Mesothelial cell of epicardium (in vitro differentiated cells): Measurements from ENCODE around the gene QARS1. TPM values are rescaled to one million over a fixed set of nuclear protein-coding genes. Genes with fewer than 3 reads are reported as not detected.

Experiments
- DNase-seq, 2 experiments: peaks; one replicate each; pipeline ENCODE4 v3.0.0; 2021; ENCODE audit warnings: low spot score in 2 of 2; ENCODE audit not compliant: unreplicated experiment in 2 of 2
- H3K27ac Mint-ChIP-seq: 2 replicates; pipeline ENCODE4 v1.8.0; 2021; ENCODE audit warnings: mixed read lengths
- H3K27me3 Mint-ChIP-seq: 2 replicates; pipeline ENCODE4 v1.8.0; 2021; ENCODE audit warnings: low read depth, mixed read lengths
- H3K36me3 Mint-ChIP-seq: 2 replicates; pipeline ENCODE4 v1.8.0; 2021; ENCODE audit warnings: mixed read lengths
- H3K4me1 Mint-ChIP-seq: 2 replicates; pipeline ENCODE4 v1.8.0; 2021; ENCODE audit warnings: mixed read lengths
- H3K4me3 Mint-ChIP-seq: 2 replicates; pipeline ENCODE4 v1.8.0; 2021; ENCODE audit warnings: mild to moderate bottlenecking, moderate library complexity, mixed read lengths
- H3K9me3 Mint-ChIP-seq: 2 replicates; pipeline ENCODE4 v1.8.0; 2021; ENCODE audit warnings: mixed read lengths
- CTCF ChIP-seq: fragments of 200-600 bp; sonication (generic); IDR thresholded peaks from one replicate; pipeline ENCODE4 v1.5.0; 2021; ENCODE audit warnings: antibody characterized with exemption; ENCODE audit not compliant: unreplicated experiment
- microRNA-seq: library from miRNA; unstranded; fragments of <30 nt; microRNA quantifications from one replicate; pipeline ENCODE4 v1.2.0, GENCODE V29; 2021; ENCODE audit warnings: inconsistent platforms, mixed read lengths
- total RNA-seq: library from RNA; stranded (reverse); gene quantifications from 3 replicates; pipeline ENCODE4 v1.2.1, GENCODE V29; 2021

QARS1 gene
- total RNA-seq, 1 donor from 2014 or later: 364 TPM

- TF ChIP-seq CTCF: no peak
- Mint-ChIP-seq H3K4me3 (no peak overlapping the region), H3K27ac (no peak overlapping the region), H3K9me3 (no peaks in the 10 kb centered on the region), H3K4me1 (no peaks in the 10 kb centered on the region), H3K27me3 (no peaks in the 10 kb centered on the region), H3K36me3 (peaks cover 14% of the 10 kb centered on the region)
- DNase-seq: no peak
Measured at GRCh38 chr3:49076116-49076515, 28.4 kb downstream of the QARS1 start.

- Mint-ChIP-seq H3K4me1 (no peaks in the 10 kb centered on the region), H3K27ac (no peak overlapping the region), H3K36me3 (peaks cover 21% of the 10 kb centered on the region), H3K9me3 (no peaks in the 10 kb centered on the region), H3K4me3 (no peak overlapping the region), H3K27me3 (no peaks in the 10 kb centered on the region)
- no peak for DNase-seq
- TF ChIP-seq CTCF: no peak
Measured at GRCh38 chr3:49058011-49058410, 46.5 kb downstream of the QARS1 start.

- no peak for TF ChIP-seq CTCF
- H3K27me3 Mint-ChIP-seq: no peaks in the 10 kb centered on the region
- peaks cover 24% of the 10 kb centered on the region for H3K36me3 Mint-ChIP-seq
- no peaks in the 10 kb centered on the region for H3K4me1 Mint-ChIP-seq
- no peak overlapping the region for H3K4me3 Mint-ChIP-seq
- no peak overlapping the region for H3K27ac Mint-ChIP-seq
- no peak for DNase-seq
- no peaks in the 10 kb centered on the region for H3K9me3 Mint-ChIP-seq
Measured at GRCh38 chr3:49057268-49057667, 47.3 kb downstream of the QARS1 start.

GRCh38 chr3:49054344-49054862, 50.2 kb downstream of the QARS1 start:
- no peak overlapping the region for H3K27ac Mint-ChIP-seq
- no peak overlapping the region for H3K4me3 Mint-ChIP-seq
- DNase-seq: no peak
- TF ChIP-seq CTCF: no peak
- peaks cover 36% of the 10 kb centered on the region for H3K36me3 Mint-ChIP-seq
- no peaks in the 10 kb centered on the region for H3K9me3 Mint-ChIP-seq
- H3K27me3 Mint-ChIP-seq: no peaks in the 10 kb centered on the region
- no peaks in the 10 kb centered on the region for H3K4me1 Mint-ChIP-seq

- Mint-ChIP-seq H3K27me3 (no peaks in the 10 kb centered on the region), H3K27ac (no peak overlapping the region), H3K36me3 (peaks cover 40% of the 10 kb centered on the region), H3K9me3 (no peaks in the 10 kb centered on the region), H3K4me1 (no peaks in the 10 kb centered on the region), H3K4me3 (no peak overlapping the region)
- no peak for DNase-seq
- TF ChIP-seq CTCF: no peak
Measured at GRCh38 chr3:49053543-49053942, 51.0 kb downstream of the QARS1 start.

Small RNA genes lying within 50 kb of the gene (microRNA-seq; reads per million reads assigned to microRNA genes)
- 2.3 reads per million for gene MIR6890

Other genes starting within 250 kb of the QARS1 start
- 9.7 to 10.7 TPM (median 10.5 TPM) in 3 replicates for gene SLC25A20, start 205.9 kb downstream of the QARS1 start, total RNA-seq
- gene ARIH2, start 185.9 kb downstream of the QARS1 start, total RNA-seq: 87.0 to 102 TPM (median 100 TPM) in 3 replicates
- gene P4HTM, start 114.5 kb downstream of the QARS1 start, total RNA-seq: 57.9 to 59.9 TPM (median 58.4 TPM) in 3 replicates
- 384 to 409 TPM (median 396 TPM) in 3 replicates for gene WDR6, start 97.4 kb downstream of the QARS1 start, total RNA-seq
- gene DALRD3, start 86.2 kb downstream of the QARS1 start, total RNA-seq: 22.1 to 24.2 TPM (median 23.4 TPM) in 3 replicates
- 61.4 to 63.4 TPM (median 62.0 TPM) in 3 replicates for gene NDUFAF3, start 82.6 kb downstream of the QARS1 start, total RNA-seq
- gene IMPDH2, start 75.4 kb downstream of the QARS1 start, total RNA-seq: 207 to 217 TPM (median 216 TPM) in 3 replicates
- gene QRICH1, start 10.7 kb downstream of the QARS1 start, total RNA-seq: 130 to 133 TPM (median 132 TPM) in 3 replicates
- 76.2 to 79.7 TPM (median 76.6 TPM) in 3 replicates for gene USP19, start 16.1 kb upstream of the QARS1 start, total RNA-seq
- gene LAMB2, start 28.3 kb upstream of the QARS1 start, total RNA-seq: 335 to 359 TPM (median 348 TPM) in 3 replicates
- 28.7 to 29.8 TPM (median 28.9 TPM) in 3 replicates for gene CCDC71, start 61.6 kb upstream of the QARS1 start, total RNA-seq
- 51.2 to 58.8 TPM (median 55.5 TPM) in 3 replicates for gene KLHDC8B, start 66.8 kb upstream of the QARS1 start, total RNA-seq
- gene C3orf62, start 172.5 kb upstream of the QARS1 start, total RNA-seq: 13.2 to 14.7 TPM (median 13.4 TPM) in 3 replicates
- 53.1 to 55.3 TPM (median 54.5 TPM) in 3 replicates for gene USP4, start 235.3 kb upstream of the QARS1 start, total RNA-seq